ENCODE results near the gene NRF1. TPM values are rescaled to one million over a fixed set of nuclear protein-coding genes. Genes with fewer than 3 reads are reported as not detected.

Gene NRF1
- total and polyA plus RNA-seq, 2 of the 8 experiments (the other 6 are each of a cell fraction or from before 2014, with no cell fraction given): 18.2 to 21.4 TPM

DNA sequence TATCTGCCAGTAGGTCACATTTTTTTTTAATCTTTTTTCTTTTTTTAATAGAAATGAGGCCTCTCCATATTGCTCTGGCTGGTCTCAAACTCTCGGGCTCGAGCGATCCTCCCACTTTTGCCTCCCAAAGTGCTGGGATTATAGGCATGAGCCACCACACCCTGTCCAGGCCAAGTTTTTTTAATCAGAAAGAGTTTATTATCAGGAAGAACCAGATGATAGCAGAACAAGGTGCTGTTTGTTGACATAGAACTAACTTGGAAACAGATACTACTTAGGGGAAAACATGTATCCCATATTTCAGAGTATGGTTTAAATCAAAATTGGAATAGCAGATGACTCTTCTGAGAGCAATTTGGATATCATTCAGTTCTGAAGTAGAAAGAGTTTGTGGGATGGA lies 118.6 kb downstream of the NRF1 start (continued):
- TF ChIP-seq CBX8 (IDR thresholded peaks at IDR 0.05; ENCODE audit: borderline replicate concordance, low read depth, low read length) (no peak), KDM4A (IDR thresholded peaks at IDR 0.05; ENCODE audit: low read depth, low read length, severe bottlenecking) (no peak), RNF2 (IDR thresholded peaks at IDR 0.05; ENCODE audit: borderline replicate concordance, low read depth, low read length, missing control alignments, poor library complexity, severe bottlenecking) (no peak), TAF1 (IDR thresholded peaks at IDR 0.05; ENCODE audit: low read depth, low read length) (no peak), SRF (IDR thresholded peaks at IDR 0.05; ENCODE audit: low read depth, low read length) (no peak), CEBPB (IDR thresholded peaks at IDR 0.05; ENCODE audit: low read depth, low read length) (no peak)
- TF ChIP-seq, protein P1, sequence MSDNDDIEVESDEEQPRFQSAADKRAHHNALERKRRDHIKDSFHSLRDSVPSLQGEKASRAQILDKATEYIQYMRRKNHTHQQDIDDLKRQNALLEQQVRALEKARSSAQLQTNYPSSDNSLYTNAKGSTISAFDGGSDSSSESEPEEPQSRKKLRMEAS (IDR thresholded peaks at IDR 0.05): no peak
